ENCODE results near the gene MGAT4A.
"Not testable (repeated sequence)": the region's sequence is repeated elsewhere in the genome, so short reads cannot be mapped to it uniquely, and the experiment has no call there.

MGAT4A gene

DNA sequence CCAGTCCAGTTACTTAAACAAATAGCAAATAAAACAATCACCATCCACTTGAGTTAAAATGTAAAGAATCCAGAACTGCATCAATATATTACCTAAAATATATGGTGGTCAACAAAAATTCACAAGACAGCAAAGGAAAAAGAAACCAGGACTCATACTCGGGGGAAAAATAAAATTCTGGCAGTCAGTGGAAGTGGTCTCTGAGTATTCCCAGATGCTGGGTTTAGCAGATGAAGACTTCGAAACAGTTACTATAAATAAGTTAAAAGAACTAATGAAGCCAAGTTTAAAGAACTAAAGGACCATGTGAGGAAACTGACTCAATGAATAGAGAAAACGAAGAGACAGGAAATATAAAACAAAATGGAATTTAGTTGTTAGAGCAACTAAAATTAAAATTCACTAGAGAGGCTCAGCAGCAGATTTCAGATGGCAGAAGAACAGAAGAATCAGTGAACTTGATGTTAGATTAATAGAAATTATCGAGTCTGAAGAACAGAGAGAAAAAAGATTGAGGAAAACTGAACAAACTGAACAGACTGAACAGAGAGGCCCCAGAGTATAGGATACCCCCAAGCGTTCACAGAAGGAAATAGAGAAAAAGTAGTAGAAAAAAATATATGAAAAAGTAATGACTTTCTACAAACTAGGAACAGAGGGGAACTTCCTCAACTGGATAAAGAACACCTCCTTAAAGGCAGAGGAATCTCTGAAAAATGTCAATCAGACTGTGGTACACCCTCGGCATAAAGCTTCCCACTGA, 27.9 kb downstream of the MGAT4A start:
- no peak for DNase-seq (ENCODE audit: low spot score)

DNA sequence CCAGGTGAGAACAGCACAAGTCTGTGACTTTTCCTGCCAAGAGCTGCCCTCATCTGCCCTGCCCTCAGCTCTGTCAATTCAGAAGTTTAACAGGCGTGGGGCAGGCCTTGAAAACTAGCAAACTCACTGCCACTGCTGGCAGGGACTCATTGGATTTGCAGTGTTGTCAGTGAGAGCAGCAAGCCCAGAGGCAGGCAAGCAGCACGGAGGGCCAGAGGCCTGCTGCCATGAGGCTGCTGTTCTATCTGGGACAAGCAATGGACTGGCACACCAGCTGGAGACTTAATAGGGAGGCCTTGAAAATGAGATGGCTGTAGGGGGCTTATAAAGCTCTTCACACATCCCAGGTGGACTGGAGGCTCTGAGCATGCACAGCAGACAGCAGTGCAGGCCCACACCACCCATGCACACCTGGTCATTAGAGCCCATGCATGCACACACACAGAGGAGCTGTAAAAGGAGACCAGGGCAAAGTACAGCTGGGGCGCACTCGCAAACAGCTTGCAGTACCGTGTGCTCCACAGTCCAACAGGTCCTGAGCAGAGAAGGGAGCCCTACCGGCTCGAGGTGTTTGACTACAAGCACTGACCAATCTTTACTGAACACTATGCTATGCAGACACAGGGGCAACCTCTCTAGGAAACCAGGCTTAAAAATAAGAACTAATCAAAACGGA, 28.7 kb downstream of the MGAT4A start:
- no peak for DNase-seq (ENCODE audit: low spot score)

DNA sequence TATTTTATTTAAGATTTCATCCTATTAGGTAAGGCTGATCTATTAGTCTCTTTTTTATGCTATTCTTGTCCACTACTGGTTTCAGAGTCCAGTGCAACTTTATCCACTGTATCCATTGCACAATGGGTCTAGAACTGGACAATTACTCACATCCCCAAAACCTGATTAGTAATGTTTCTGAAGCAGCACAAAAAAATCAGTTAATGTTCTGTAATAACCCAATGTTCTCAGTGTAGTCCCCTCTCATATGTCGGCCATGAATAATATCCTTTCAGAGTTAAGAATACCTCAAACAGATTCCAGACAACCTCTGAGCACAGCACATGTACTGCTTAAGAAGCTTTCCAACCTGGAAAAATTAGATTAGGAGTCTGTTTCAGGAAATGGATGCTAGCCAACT, 29.7 kb downstream of the MGAT4A start:
- DNase-seq (ENCODE audit: low spot score) = no peak

DNA sequence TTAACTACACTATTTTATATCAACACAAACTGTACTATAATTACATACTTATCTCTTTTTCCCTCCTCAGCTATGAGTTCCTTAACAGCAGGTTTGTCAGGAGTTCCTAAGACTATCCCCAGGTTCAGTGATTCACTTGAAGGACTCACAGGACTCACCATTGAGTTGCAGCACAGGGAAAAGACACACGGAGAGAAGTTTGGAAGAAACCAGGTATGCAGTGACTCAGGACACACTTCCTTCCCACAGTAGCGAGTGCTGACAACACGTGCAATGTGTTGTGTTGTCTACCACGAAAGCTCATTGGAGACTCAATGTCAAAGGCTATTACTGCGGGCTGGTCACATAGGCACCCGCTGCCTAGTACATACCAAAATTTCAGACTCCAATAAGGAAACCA, 32.0 kb downstream of the MGAT4A start:
- DNase-seq (ENCODE audit: low spot score) = no peak

DNA sequence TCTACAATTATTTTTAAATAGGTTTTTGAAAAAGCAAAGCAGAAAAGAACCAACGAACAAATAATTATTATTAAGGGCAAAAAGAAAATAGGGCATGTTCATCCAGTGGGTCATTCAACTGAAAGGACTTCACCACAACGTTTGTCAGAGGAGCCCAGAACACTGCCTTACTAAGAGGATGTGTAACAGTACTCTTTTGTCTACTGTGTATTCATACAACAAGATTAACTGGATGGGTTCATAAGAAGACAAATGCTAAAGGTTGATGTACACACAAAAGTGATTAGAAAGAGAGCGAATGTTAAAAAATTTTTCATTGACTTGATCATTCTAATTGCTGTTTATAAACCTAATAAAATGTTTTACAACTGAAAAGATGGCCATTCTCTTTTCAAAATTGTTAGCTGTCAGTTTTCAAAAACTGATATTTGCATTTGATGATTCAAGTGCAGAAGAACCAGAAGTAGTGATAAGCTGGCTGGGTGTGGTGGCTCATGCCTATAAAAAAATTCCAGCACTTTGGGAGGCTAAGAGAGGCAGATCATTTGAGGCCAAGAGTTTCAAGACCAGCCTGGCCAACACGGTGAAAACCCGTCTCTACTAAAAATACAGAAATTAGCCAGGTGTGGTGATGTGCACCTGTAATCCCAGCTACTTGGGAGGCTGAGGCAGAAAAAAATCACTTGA, 33.1 kb downstream of the MGAT4A start:
- DNase-seq (ENCODE audit: low spot score) = no peak

DNA sequence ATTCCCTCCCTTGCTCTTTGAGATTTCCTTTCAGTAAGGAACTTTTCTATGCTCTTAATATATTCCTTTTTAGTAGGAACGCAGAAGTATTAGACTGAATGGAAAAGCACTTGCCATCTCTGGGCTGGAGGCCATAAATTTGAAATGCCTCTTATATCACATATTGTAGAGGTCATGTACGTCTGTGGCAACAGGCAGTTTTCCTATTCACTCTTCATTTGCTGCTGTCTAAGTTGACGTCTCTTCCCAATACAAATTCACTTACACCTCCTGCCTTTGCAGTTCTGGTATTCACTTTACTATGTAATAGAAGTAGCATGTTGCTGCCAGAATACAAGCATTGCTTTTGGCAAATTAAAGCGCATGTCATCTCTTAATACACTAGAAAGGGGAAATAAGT, 34.7 kb downstream of the MGAT4A start:
- no peak for DNase-seq (ENCODE audit: low spot score)

DNA sequence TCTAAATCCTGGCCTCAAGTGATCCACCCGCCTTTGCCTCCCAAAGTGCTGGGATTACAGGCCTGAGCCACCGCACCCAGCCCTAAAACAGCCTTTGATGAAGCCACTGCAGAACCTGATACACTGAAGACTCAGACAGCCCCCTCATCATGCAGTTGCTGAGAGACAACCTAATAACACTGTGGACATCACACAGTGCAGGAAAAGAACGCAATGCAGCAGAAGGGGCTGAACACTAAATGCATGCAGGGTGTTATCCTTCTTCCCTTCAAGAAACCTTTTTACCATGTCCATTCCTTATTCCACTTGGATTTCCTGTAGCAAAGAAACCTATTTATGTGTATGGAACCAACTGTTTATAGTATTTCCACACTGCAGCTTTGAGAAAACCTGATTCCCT, 35.7 kb downstream of the MGAT4A start:
- DNase-seq (ENCODE audit: low spot score) = no peak

DNA sequence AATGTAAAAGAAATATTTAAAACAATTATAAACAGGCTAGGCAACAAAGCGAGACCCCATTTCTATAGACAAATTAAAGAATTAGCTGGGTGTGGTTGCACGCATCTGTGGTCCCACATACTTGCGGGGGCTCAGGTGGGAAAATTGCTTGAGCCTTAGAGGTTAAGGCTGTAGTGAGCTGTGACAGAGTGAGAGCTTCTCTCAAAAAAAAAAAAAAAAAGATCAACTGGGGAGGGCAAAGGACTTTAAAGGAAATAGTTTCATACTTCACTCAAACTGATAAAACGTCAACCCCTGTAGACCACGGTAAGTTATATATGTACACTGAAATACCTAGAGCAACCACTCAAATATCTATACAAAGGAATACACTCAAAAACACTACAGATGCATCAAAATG, 37.5 kb downstream of the MGAT4A start:
- no peak for DNase-seq (ENCODE audit: low spot score)

DNA sequence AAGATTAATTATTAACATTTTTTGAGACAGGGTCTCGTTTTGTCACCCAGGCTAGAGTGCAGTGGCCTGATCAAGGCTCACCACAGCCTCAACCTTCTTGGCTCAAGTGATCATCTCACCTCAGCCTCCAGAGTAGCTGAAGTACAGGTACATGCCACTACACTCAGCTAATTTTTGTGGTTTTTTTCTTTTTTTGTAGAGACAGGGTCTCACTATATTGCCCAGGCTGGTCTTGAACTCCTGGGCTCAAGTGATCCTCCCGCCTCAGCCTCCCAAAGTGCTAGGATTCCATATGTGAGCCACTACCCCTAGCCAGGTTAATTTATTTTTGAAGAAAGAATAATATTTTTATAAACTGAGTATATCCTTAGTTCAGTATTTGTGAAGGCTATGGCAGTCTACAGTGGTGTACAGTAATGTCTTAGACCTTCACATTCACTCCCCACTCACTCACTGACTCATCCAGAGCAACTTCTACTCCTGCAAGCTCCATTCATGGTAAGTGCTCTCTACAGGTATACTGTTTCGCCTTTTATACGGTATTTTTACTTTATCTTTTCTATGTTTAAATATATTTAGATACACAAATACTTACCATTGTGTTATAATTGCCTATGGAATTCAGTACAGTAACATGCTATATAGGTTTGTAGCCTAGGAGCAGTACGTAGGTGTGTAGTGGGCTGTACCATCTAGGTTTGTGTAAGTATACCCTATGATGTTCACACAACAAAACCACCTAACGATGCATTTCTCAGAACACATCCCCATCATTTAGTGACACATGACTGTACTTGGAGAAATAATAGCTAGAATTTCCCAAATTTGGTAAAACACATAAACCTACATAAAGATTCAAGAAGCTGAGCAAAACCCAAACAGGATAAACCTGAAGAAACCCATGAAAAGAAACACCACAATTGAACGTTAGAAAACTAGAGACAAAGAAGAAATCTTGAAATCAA, 38.6 kb downstream of the MGAT4A start:
- no peak for DNase-seq (ENCODE audit: low spot score)

DNA sequence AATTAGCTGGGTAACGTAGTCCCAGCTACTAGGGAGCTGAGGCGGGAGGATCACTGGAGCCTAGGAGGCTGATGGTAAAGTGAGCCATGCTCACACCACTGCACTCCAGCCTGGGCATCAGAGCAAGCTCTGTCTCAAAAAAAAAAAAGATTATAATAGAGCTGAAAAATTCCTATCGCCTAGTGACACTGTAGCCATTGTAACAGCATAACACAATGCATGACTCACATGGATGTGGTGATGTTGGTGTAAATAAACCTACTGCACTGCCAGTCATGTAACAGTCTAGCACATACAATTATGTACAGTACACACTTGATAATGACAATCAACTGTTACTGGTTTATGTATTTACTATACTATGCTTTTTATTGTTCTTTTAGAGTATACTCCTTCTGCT, 39.6 kb downstream of the MGAT4A start:
- no peak for DNase-seq (ENCODE audit: low spot score)

DNA sequence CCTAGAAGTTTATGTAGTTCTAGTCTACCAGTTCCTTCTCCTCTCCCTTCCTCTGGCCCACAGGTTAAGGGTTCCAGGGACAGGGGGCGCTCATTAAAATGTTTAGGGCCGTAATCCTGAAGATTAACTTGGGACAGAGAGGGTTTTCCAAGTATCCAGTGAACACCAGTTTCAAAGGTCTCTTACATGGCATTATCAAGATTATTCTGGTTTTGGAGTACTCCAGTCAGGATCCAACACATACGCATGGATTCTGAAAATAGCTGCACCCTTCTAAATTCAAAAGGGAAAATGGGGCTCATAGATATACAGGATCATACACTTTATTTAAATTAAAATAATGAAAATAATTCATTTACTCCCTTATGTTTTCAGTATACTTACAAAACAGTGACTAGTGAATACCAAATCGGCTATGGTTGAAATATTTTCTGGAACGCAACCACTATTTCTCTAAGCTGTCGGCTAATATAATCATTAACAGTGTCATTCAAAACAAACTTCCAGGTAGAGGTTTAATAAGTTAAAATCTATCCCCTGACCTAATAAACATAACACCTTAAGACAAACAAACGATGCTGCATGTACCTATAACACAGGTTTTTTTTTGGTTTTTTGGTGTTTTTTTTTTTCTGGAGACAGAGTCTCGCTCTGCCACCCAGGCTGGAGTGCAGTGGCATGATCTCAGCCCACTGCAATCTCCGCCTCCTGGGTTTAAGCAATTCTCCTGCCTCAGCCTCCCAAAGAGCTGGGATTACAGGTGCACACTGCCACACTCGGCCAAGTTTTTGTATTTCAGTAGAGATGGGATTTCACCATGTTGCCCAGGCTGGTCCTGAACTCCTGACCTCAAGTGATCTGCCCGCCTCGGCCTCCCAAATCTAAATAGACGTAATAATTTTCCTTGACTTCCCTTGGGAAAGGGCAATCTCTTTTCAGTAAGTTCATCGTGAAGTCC, 44.7 kb downstream of the MGAT4A start:
- DNase-seq (ENCODE audit: low spot score) = no peak

DNA sequence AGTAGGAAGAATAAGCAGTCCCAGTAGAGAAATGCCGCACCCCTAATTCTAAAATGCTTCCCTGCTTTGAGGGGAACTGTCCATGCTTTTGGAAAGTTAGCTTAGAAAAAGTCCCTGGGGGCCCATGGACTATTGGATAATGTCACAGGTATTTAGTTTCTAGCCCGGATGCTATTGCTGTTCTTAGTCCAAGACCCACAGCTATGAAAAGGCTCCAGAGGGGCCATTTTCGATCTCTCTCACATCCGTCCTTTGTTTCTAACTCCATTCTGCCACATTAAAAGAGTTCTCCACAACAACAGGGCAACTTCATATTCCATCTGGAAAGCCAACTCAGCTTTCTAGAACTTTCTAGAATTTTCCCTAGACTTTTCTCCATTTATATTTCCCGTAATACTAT, 47.2 kb downstream of the MGAT4A start:
- no peak for DNase-seq (ENCODE audit: low spot score)

DNA sequence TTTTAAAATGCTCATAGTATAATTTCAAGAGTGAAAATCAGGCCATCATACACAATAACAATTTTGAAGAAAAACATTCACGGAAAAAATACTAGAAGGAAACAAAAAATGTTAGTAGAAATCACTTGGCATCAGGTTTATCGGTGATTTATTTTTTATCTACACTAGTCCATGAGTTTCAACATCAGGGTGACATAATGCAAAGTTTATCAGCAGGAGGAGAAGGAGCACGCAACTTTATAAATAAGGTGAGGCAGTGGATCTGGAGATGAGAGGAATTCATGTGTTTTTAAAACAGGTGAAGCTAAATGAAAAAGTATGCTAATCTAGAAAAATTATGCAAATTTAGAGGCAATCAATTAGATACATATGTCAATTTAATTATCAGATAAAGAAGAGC, 54.2 kb downstream of the MGAT4A start:
- DNase-seq (ENCODE audit: low spot score) = no peak

DNA sequence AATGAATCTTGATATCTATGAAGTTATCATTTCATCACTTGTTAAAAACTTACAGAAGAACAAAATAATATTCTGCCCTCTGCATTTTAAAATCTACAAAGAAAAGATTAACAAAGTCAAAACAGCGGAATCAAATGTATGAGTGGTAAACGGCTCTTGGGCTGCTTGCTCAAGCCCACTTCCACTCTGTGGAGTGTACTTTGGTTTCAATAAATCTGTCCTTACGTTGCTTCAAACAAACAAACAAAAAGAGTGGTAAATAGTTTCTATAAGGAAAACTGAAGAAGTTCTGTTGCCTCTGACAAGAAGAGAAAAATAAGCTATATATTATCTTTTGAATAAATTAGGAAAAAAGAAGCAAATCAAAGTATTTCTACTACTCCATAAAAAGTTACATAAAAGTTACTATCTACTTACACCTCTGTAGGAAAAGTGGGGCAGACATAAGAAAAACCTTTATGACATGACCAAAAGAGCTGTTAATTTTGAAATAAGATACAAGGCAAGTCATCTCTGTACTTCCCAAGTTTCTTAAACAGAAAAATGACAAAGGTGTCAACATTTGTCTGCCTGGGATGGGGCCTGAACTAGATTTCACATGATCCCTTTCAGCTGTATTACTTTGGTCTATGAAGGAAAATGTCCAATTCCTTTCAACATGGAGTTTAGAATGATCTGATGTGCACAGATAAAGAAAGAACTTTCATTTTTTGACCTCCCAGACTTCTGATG, 56.5 kb downstream of the MGAT4A start:
- DNase-seq (ENCODE audit: low spot score) = no peak

DNA sequence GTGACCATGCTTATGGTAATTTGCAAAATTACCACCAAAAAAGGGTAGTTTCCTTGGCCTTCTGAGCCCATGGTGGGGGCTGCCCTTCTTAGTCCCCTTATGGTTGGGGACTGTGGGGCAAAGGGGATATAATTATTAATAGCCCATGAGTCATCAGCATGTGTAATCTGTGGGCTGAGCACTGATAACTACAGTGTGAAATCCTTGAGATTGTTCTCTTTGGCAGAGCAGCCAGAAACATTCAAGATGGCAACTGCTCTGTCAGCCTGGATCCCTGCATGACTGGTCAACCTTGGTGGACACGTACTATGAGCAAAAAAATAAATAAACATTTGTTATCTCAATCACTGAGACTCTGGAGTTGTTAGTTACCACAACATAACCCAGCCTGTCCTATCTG, 61.3 kb downstream of the MGAT4A start:
- no peak for DNase-seq (ENCODE audit: low spot score)

DNA sequence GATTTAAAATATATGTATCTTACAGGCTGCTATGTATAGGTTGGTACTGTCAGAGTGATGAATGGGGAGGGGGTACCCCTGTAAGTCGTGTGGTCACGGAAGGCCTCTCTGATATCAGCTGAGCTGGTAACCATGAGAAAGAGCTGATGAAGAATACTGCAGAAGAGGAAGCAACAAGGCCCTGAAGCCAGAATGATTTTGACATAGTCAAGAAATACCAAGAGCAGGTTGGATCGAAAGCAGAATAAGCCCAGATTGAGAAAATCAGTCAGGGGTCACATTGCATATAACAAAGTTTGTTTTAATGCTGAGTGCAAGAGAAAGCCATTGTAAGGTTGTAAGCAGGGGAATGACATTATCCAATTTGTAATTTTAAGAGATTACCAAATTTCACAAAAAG, 65.3 kb downstream of the MGAT4A start:
- no peak for DNase-seq (ENCODE audit: low spot score)

DNA sequence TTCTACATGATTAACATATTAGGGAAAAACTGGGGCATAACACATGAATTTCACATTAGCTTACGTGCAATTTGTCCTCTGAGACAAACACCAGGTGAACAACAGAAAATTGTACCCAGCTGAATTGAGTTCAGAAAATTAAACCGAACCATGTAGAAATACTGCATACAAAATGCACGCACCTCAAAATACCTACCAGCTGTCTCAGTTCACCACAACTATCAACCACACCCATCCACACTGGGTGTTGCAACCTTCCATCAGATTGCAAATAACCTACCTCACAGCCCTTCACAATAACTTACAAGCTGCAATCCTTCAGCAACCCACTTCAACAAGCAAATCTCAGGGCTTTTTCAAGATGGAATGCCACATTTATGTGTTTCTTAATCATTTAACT, 66.6 kb downstream of the MGAT4A start:
- DNase-seq (ENCODE audit: low spot score) = no peak

DNA sequence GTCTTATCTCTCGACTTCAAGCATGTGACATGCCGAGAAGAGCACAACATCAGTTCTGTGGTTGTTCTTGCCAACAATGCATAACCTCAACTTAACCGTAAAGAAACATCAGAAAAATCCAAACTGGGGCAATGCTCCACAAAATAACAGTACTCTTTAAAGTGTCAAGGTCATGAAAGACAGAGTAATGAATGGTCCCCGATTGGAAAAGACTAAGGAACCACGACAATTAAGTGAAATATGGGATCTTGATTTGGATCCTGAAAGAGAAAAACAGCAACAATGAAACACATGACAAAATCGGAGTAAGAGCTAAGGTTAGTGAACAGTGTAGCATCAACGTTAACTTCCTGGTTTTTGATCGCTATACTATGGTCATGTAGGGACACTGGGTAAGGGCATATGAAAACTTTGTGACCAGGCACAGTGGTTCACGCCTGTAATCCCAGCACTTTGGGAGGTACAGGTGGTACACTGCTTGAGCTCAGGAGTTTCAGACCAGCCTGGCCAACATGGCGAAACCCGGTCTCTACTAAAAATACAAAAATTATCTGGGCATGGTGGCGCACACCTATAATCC, 67.3 kb downstream of the MGAT4A start:
- no peak for DNase-seq (ENCODE audit: low spot score)

DNA sequence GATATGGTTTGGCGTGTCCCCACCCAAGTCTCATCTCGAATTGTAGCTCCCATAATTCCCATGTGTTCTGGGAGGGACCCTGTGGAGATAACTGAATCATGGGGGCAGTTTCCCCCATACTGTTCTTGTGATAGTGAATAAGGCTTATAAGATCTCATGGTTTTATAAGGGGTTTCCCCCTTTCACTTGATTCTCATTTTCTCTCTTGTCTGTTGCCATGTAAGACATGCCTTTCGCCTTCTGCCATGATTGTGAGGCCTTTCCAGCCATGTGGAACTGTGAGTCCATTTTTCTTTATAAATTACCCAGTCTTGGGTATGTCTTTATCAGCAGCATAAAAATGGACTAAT, 71.5 kb downstream of the MGAT4A start:
- not testable (repeated sequence) for DNase-seq (ENCODE audit: low spot score)

Measured in AG08395 (cell line).